Muscle of leg (tissue), 11 donors: ENCODE results near the gene DESI2. TPM values are rescaled to one million over a fixed set of nuclear protein-coding genes. Genes with fewer than 3 reads are reported as not detected.
A peak's percentile ranks its signal among the peaks of the same experiment; 100 is the strongest.
"Not testable (repeated sequence)": the region's sequence is repeated elsewhere in the genome, so short reads cannot be mapped to it uniquely, and the experiment has no call there.

Experiments used
- DNase-seq: peaks from one replicate; pipeline ENCODE4 v3.0.0; 2013
- H3K27ac ChIP-seq: one replicate; pipeline ENCODE4 v1.5.1; 2013; ENCODE audit warnings: mild to moderate bottlenecking, low read length, control low read depth
- H3K27me3 ChIP-seq: one replicate; pipeline ENCODE4 v1.6.1; 2013; ENCODE audit warnings: low read length; ENCODE audit not compliant: control insufficient read depth, insufficient read depth
- H3K36me3 ChIP-seq: one replicate; pipeline ENCODE4 v1.6.1; 2013; ENCODE audit warnings: low read length; ENCODE audit not compliant: control insufficient read depth, insufficient read depth
- H3K4me1 ChIP-seq: one replicate; pipeline ENCODE4 v1.6.1; 2013; ENCODE audit warnings: low read length; ENCODE audit not compliant: control insufficient read depth, insufficient read depth
- H3K4me3 ChIP-seq: one replicate; pipeline ENCODE4 v1.5.1; 2013; ENCODE audit warnings: low read length, control low read depth
- H3K9me3 ChIP-seq: replicated peaks from 2 replicates; pipeline ENCODE4 v1.6.1; 2013; ENCODE audit warnings: low read depth, low read length; ENCODE audit not compliant: control insufficient read depth
- WGBS: methylation state at CpG from one replicate; pipeline ENCODE4 v1.1.5; 2013; ENCODE audit warnings: missing lambda C conversion rate; ENCODE audit not compliant: insufficient coverage; 5-methylcytosine and 5-hydroxymethylcytosine counted together
- polyA plus RNA-seq, 8 donors: library from polyadenylated mRNA; unstranded; fragments of 120-200 nt; gene quantifications; one replicate each; pipeline versions ENCODE4 v1.2.1 to v1.2.3, GENCODE V29; 2013; ENCODE audit warnings: inconsistent platforms in 1 of 8, low replicate concordance in 1 of 8; ENCODE audit not compliant: insufficient read length in 8 of 8, insufficient read depth in 1 of 8
- total RNA-seq: library from RNA; stranded (reverse); fragments of 120-200 nt; gene quantifications from one replicate; pipeline ENCODE4 v1.2.4, GENCODE V29; 2013

The DESI2 gene
- total and polyA plus RNA-seq, 9 donors, result 38.4 to 58.8 (median 49.3) TPM

GRCh38 chr1:244651956-244652622, 837 bp upstream of the DESI2 start:
- Histone ChIP-seq H3K36me3 (no peaks in the 10 kb centered on the region), H3K4me1 (peaks cover 11% of the 10 kb centered on the region), H3K27ac (peak overlapping the region; percentile 81), H3K27me3 (no peaks in the 10 kb centered on the region), H3K9me3 (no peaks in the 10 kb centered on the region), H3K4me3 (peak overlapping the region; percentile 68)
- 49% methylated on average over 9 of the region's 15 CpGs for WGBS
- no peak for DNase-seq

DNA sequence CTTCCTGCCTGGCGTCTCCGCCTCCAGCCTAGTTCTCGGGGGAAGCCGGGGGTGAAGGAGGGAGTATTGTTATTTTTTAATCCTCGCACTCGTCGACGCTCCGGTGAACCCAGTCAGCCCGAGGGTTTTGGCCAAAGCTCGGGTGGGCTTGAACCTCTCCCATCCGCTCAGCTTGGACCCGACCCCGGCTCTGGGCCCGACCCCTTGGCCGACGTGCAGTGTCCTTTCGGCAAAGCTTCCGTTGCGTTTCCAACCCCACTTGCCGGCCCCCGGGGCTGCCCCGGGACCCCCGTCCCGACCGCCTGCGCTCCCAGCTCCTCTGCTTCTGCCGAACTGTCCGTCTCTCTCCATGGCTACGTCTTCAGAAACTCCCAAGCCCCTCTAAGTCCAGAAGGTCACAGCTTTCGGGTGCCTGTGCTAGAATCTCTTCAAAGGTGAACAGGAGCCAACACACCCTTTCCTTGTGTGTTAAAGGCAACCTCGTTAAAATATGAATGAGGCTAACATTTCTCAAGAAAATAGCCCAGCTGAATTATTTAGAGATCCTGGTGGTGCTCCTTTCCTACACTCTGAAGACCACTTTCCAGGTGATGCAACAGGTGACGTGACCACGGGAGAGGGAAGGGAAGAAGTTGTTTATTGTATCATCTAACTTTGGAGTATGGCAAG, 647 bp downstream of the DESI2 start:
- H3K9me3 ChIP-seq, result no peaks in the 10 kb centered on the region
- peaks cover 4% of the 10 kb centered on the region for H3K36me3 ChIP-seq
- peak; percentile 41 for DNase-seq
- H3K27me3 ChIP-seq, result no peaks in the 10 kb centered on the region
- H3K4me1 ChIP-seq, result peaks cover 11% of the 10 kb centered on the region
- peak overlapping the region; percentile 80 for H3K27ac ChIP-seq
- 0% methylated on average over 28 of the region's 34 CpGs for WGBS
- peak overlapping the region; percentile 81 for H3K4me3 ChIP-seq

DNA sequence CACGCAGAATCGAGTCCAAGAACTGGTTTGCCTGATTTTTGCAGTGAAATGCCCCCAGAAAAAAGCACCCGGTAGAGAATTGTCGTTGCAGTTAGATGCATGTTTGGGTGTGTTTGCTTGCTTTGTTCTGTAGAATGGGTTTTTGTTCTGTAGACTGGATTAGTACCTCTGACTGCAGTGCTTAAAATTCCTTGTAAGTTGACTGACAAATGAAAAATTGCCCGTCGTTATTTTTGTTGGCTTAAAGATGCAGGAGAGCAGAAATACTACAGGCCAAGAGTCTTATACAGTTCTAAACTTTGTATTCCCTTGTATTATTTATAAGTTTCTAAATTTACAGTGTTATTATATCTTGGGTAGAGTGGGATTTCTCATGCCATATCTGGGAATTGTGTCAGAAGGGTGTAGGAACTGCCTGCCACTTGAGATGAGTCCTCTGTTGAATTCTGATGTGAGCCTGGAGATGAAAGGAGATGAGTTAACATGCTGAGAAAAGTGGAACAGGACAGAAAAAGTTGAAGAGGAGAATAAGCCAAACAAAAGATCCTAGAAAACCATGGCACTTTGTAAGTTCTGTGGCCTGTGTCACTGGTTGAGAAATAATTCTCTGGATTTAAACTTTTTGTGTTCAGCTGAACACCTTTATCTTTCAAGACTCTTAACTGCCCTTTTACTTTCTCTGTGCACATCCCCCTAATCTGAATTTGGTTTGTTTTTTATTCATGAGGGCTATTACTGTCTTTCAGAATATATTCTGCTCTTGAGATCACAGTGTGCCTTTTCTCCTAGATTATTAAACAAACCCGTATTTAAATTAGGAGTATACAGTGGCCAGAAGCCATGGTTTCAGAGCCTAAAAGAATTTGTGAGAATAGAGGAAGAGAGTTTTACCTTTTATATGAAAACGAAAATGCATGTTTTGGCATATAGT, 1.4 kb downstream of the DESI2 start:
- peak; percentile 21 for DNase-seq
- Histone ChIP-seq H3K9me3 (no peaks in the 10 kb centered on the region), H3K4me1 (peaks cover 11% of the 10 kb centered on the region), H3K4me3 (peak overlapping the region; percentile 81), H3K27ac (peak overlapping the region; percentile 80), H3K36me3 (peaks cover 4% of the 10 kb centered on the region), H3K27me3 (no peaks in the 10 kb centered on the region)
- 4% methylated on average over 5 of the region's 8 CpGs for WGBS

DNA sequence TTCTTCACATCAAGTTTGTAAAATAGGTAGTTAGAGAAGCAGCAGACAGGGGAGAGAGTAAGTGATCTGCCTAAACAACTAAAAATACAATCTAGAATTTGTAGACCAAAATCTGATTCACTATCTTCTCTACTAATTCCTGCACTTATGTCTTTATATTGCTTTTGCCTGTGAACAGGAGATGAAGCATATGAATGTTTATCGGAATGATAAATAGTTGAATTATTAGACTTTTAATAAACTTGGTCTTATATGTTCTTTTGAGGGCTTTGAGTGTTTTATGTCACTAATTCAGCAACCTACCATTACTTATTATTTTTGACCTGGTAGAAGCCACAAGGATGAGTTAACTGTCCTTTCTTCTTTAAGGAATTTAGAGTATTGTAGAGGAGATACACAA, 2.3 kb downstream of the DESI2 start:
- Histone ChIP-seq H3K36me3 (peaks cover 4% of the 10 kb centered on the region), H3K27ac (no peak overlapping the region), H3K27me3 (no peaks in the 10 kb centered on the region), H3K4me1 (peaks cover 11% of the 10 kb centered on the region), H3K9me3 (no peaks in the 10 kb centered on the region), H3K4me3 (no peak overlapping the region)
- no CpG with 5 or more reads among the region's 1 CpG for WGBS
- no peak for DNase-seq

GRCh38 chr1:244657421-244657820, 4.5 kb downstream of the DESI2 start:
- peaks cover 3% of the 10 kb centered on the region for H3K9me3 ChIP-seq
- no peak overlapping the region for H3K27ac ChIP-seq
- peaks cover 4% of the 10 kb centered on the region for H3K36me3 ChIP-seq
- no peaks in the 10 kb centered on the region for H3K27me3 ChIP-seq
- peaks cover 5% of the 10 kb centered on the region for H3K4me1 ChIP-seq
- H3K4me3 ChIP-seq, result no peak overlapping the region
- no peak for DNase-seq
- no CpG with 5 or more reads among the region's 3 CpGs for WGBS

DNA sequence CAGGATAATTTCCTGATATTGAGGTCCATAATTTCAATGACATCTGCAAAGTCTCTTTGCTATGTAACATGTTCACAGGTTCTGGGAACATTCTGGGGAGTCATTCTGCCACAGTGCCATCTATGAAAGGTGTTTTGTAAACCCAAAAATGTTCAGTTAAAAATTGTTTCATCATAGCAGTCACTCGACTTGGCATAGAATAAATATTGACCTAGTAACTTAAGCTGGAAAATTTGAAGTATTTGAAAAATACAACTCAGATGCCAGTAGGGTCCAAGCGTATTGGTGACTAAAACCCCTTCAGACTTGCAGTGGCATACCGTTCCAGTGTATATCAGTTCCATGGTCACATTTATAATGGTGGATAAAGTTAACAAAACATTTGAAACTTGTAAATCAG, 6.8 kb downstream of the DESI2 start:
- no peaks in the 10 kb centered on the region for H3K27me3 ChIP-seq
- H3K4me1 ChIP-seq, result no peaks in the 10 kb centered on the region
- no peak for DNase-seq
- H3K4me3 ChIP-seq, result no peak overlapping the region
- peaks cover 3% of the 10 kb centered on the region for H3K9me3 ChIP-seq
- WGBS, result no CpG with 5 or more reads among the region's 3 CpGs
- H3K36me3 ChIP-seq, result peaks cover 4% of the 10 kb centered on the region
- no peak overlapping the region for H3K27ac ChIP-seq

DNA sequence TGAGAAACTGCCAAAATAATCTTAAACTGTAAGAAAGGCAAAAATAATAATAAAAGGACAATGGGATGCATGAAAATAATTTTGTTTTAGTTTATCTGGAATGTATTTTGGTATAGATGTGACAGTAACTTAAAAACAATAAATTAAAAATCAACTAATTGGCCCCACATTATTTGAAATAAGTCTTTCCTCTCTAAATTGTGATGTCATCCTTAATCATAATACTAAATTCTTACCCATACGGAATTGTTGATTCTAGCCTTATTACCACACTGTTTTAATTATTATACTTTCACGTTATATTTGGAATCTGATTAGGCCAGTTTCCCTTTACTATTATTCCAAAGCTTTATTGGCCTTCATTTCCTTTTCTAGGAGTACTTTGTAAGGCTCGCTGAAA, 7.7 kb downstream of the DESI2 start:
- Histone ChIP-seq H3K4me1 (peaks cover 5% of the 10 kb centered on the region), H3K27ac (no peak overlapping the region)
- WGBS, result no CpG with 5 or more reads among the region's 3 CpGs

DNA sequence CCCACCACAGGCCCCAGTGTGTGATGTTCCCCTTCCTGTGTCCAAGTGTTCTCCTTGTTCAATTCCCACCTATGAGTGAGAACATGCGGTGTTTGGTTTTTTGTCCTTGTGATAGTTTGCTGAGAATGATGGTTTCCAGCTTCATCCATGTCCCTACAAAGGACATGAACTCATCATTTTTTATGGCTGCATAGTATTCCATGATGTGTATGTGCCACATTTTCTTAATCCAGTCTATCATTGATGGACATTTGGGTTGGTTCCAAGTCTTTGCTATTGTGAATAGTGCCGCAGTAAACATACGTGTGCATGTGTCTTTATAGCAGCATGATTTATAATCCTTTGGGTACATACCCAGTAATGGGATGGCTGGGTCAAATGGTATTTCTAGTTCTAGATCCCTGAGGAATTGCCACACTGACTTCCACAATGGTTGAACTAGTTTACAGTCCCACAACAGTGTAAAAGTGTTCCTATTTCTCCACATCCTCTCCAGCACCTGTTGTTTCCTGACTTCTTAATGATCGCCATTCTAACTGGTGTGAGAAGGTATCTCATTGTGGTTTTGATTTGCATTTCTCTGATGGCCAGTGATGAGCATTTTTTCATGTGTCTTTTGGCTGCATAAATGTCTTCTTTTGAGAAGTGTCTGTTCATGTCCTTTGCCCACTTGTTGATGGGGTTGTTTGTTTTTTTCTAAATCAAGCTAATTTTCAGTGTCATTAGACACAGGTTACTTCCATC, 8.8 kb downstream of the DESI2 start:
- H3K27ac ChIP-seq, DNase-seq, H3K36me3 ChIP-seq, H3K27me3 ChIP-seq, H3K9me3 ChIP-seq, H3K4me1 ChIP-seq, H3K4me3 ChIP-seq: not testable (repeated sequence)
- WGBS, result no CpG with 5 or more reads among the region's 4 CpGs

More for the DNA sequence above, 7.7 kb downstream of the DESI2 start:
- Histone ChIP-seq H3K27me3 (no peaks in the 10 kb centered on the region), H3K4me3 (no peak overlapping the region), H3K9me3 (peaks cover 3% of the 10 kb centered on the region), H3K36me3 (peaks cover 4% of the 10 kb centered on the region)
- DNase-seq, result no peak

- Histone ChIP-seq H3K4me3 (no peak overlapping the region), H3K27ac (no peak overlapping the region), H3K9me3 (peaks cover 3% of the 10 kb centered on the region), H3K36me3 (no peaks in the 10 kb centered on the region), H3K27me3 (no peaks in the 10 kb centered on the region), H3K4me1 (peaks cover 8% of the 10 kb centered on the region)
- 91% methylated on average over 1 of the region's 2 CpGs for WGBS
- DNase-seq, result no peak
These were observed 9.7 kb downstream of the DESI2 start for GRCh38 chr1:244662599-244662998.
